NCI-H1436 treated with DMSO at 0.1 percent for 48 hours (cell line): ENCODE data around the gene AKAP13.
"Not testable (repeated sequence)": the region's sequence is repeated elsewhere in the genome, so short reads cannot be mapped to it uniquely, and the experiment has no call there.

ENCODE experiments used
- DNase-seq: peaks from one replicate; lab custom pipeline; 2025; lab: John Stamatoyannopoulos, UW

The AKAP13 gene

GRCh38 chr15:85348048-85348766 lies 32.2 kb upstream of the AKAP13 start:
- not testable (repeated sequence) for DNase-seq

- DNase-seq = not testable (repeated sequence)
Measured at GRCh38 chr15:85349062-85349461, 31.3 kb upstream of the AKAP13 start.

GRCh38 chr15:85350395-85350794 lies 30.0 kb upstream of the AKAP13 start:
- DNase-seq = no peak

DNA sequence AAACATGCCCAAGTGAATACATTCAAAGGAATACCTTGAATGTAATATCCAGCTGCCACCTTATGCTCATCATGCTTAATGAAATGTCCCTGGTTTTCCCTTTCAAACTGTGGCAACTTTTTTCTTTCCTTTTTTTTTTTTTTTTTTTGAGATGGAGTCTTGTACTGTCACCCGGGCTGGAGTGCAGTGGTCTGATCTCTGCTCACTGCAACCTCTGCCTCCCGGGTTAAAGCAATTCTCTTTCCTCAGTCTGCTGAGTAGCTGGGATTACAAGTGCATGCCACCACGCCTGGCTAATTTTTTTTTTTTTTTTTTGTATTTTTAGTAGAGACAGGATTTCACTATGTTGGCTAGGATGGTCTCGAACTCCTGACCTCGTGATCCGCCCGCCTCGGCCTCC lies 28.9 kb upstream of the AKAP13 start:
- DNase-seq = not testable (repeated sequence)

DNA sequence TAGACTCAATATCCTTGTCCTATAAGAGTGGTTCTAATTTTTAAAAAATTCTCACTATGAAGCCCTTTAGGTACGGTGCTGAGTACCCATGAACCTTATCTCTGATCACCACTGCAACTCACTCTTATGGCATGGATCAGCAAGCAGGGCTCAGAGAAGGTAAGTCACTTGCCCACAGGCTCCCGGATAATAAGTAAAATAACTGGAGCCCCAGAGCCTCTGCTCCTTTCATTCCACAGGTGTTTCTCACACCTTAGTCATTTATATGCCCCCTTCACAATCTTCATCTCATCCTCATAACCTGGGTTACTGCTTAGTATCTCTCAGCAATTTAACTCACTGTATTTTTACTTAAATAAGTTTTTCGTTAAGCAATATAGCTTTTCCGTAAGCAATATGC lies 28.4 kb upstream of the AKAP13 start:
- no peak for DNase-seq

DNA sequence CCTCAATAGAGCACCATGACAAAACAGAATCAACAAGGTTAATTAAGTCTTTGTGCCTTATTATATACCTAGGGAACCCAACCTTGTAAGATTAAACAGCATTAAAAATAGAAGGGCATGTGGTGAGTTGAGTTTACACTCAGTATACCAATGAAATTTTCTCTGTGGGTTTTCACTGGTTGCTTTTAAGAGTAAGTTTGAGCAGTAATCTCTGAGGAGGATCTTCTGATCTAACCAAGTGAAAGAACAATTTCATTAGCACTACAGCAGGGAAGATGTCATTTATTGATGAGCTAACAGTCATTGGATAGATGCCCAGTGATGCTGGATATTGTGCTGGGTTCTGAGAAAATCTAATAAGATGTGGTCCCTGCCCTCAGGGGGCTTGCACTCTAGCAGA lies 26.9 kb upstream of the AKAP13 start:
- no peak for DNase-seq

DNA sequence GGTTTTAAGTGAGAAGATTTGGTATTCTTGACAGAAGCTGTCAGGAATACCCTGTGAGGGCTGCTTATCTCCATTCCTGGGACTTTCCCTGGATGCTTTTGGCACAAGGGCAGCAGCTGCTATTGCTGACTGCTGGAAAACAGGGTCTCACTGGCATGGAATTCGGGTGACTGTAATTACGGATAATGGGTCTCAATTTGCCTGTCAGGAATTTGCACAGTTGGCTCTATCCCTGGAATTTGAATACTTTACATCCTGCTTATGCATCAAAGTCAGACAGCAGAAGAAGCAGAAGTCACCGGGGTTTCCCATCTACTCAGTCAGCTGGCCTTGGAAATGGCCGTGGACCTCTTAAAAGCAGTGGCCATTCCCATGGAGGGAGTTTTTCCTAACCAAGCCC lies 25.9 kb upstream of the AKAP13 start:
- no peak for DNase-seq

DNA sequence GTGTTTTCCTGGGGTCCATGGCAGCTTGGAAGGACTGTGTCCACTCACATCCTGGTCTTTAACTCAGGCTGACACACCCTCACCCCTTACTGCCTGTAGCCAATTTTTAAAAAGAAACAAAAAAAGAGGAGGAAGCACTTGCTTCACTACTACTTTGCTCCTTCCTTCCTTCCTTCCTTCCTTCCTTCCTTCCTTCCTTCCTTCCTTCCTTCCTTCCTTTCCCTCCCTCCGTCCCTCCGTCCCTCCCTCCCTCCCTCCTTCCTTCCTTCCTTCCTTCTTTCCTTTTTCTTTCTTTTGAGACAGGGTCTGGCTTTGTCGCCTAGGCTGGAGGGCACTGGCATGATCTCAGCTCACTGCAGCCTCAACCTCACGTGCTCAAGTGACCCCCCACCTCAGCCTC lies 25.5 kb upstream of the AKAP13 start:
- no peak for DNase-seq

DNA sequence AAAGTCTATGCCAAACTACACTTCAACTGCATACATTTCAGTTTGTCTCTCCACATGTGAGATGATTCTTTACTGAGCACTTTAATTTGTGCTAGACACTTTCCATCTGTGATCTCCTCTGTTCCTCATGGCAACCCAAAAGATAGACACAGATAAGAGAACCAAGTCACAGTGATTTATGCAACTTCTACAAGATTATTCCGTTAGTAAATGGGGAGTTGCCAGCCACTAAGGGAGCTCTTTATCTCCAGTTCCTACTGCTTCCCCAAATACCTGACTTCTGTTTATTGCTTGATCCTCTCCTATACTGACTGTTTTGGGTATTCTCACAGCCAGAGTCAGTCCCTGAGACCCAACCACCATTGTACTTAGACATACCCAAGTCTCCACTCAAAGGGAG lies 24.1 kb upstream of the AKAP13 start:
- DNase-seq = no peak

DNA sequence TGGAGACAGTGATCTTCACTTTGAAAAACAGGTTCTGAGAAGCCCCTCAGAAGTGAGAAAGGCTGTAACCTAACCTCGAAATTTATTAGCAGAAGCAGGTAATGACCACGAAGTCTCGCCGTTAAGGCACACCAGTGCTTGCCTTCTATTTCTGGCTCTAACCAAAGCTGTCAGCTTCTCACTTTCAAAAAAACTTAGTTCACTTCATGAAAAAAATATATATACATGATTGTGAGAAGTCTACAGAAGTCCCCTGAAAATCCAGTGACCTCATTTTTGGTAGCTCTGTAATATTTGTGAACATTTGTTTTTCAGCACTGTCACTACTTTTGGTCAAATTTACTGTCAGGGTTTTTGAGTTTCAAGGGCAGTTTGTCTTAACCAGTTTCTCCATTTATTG lies 19.1 kb upstream of the AKAP13 start:
- DNase-seq = no peak

- DNase-seq = no peak
Measured at GRCh38 chr15:85362436-85363081, 17.8 kb upstream of the AKAP13 start.

- DNase-seq = no peak
Measured at GRCh38 chr15:85365980-85366379, 14.4 kb upstream of the AKAP13 start.

DNA sequence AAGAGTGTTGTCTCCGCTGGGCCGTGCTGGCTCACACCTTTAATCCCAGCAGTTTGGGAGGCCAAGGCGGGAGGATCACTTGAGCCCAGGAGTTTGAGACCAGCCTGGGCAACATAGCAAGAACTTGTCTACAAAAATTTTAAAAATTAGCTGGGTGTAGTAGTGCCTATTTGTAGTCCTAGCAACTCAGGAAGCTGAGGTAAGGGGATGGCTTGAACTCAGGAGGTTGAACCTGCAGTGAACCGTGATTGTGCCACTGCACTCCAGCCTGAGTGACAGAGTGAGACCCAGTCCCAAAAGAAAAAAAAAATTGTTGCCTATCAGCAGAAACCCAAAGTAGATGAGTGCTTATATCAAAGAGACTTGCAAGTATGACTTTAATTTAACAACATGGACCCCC lies 12.7 kb upstream of the AKAP13 start:
- no peak for DNase-seq

- peak; percentile 36 for DNase-seq
Measured at GRCh38 chr15:85374831-85375230, 5.6 kb upstream of the AKAP13 start.

- no peak for DNase-seq
Measured at GRCh38 chr15:85377269-85377668, 3.1 kb upstream of the AKAP13 start.

GRCh38 chr15:85377986-85378385 lies 2.4 kb upstream of the AKAP13 start:
- DNase-seq = no peak

DNA sequence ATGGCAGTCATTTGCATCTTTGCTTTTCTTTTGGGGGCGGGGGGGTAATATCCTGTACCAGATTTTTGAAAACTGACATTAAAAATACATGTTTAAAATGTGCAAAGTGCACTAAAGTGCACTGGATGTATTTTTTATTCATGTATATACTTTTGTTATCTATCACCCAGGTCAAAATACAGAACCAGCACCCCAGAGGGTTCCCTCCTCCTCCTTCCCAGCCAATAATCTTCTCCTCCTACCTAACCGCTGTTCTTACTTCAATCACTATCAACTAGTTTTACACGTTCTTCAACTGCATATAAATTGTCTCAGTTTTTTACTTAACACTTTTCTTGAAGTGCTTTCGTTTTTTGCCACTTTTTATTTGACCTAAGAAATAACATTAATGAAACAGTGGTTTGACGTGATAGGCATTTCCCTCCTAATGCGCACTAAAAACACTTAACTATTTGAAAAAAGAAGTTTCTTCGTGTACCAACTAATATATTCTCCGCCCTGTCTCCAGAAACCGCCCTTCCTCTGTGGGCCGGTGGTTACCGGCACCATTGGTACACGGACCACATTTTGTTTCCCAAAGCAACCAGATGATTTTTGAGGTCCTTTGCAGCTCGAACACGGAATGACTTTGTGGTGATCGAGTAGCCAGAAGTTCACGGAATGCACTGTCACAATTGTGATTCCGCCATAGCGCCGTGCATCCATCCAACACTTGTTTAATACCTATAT lies 836 bp upstream of the AKAP13 start:
- DNase-seq = no peak

GRCh38 chr15:85380812-85381642 lies 624 bp downstream of the AKAP13 start:
- no peak for DNase-seq

DNA sequence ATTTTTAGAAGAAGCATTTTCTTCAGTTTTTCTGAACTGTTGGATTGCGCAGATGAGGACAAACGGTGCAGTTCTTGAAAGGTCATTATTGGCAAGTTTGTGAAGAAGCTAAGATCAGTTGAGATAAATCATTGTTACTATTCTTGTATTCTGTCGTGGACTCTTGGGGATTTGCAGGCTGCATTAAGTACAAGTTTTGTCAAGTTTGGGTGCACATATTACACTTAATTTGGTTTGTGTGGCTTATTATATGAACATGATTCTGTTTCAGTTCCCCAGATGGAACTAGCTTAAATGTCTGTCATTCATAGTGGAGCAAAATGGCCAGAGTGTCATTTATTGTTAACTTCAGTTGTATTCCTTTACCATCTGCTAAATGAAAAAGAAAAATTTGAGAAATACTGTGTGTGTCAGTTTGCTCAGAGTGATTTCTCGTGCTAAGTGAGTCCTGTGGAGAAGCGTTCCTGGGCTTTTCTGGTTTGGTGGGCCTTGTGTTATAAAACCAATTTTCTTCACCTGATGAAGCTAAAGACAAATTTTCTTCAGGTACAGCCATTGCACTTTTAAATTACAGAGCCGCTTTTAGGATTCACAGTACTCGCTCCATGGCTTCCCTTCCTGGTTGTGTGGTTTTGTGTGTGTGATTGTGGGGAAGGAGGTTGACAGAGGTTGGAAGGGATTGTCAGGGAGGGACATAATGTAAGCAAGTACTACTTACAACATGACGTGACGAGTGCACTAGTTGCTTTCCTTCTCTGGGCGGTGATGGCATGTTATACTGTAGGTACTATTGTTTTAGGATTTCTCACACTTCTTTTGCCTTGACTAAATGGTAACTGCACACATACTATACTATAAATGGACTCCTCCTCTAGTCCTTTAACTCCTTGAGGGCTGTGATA lies 1.7 kb downstream of the AKAP13 start:
- DNase-seq = no peak

DNA sequence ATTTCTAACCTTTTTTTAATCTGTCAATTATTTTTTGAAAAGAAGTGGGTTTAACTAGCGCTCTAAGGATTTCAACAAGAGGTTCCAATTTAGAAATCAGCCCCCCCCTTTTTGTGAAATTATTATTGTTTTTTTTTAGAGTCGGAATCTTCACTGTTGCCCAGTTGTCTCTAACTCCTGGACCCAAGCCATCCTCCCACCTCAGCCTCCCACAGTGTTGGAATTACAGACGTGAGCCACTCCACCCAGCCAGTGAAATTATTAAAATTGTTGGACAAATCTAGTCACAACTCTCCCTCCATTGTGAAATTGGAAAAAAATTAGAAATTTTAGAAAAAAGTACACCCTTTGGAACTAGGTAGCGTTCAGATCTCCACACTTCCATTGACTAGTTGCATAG lies 2.5 kb downstream of the AKAP13 start:
- no peak for DNase-seq

DNA sequence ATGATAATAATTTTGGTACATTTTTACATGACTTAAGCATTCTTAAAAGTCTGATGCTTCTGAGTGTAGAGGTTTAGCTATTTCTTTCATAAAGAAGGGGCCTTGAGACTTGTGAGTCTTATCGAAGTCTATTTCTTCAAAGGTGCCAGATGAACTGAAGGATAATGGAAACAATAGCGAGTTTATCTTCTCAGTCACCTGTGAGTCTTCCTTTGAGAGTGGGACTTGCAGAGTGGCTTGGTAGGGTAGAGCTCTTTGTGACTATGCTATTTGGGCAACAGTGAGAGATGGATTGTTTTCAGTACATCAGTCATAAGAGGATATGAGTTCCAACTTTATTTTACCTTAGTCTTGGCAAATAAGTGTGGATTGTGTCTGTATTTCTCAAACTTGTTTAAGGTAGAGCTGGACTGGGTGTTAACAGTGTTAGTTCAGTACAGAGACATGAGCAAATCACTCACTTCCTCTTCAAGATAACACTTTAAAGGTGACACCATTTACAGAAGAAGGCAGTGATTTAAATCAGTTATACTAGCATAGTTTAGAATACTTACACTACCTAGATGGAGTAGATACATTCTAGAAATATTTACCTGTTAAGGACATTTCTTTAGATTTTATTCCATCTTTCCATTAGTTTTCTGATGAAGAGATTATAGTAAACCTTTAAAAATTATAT lies 3.2 kb downstream of the AKAP13 start:
- no peak for DNase-seq
